Hepatocyte (in vitro differentiated cells): Measurements from ENCODE around the gene NXN. TPM values are rescaled to one million over a fixed set of nuclear protein-coding genes. Genes with fewer than 3 reads are reported as not detected.

Experiments
- DNase-seq: peaks from one replicate; pipeline ENCODE4 v3.0.0-alpha.2; 2016; ENCODE audit warnings: low spot score
- H2AFZ ChIP-seq: fragments of 200-600 bp; sonication (generic); 2 replicates; pipeline ENCODE4 v1.6.0; 2016; ENCODE audit warnings: antibody characterized with exemption, mild to moderate bottlenecking
- H3K27ac ChIP-seq: fragments of 200-600 bp; sonication (generic); 2 replicates; pipeline ENCODE4 v1.5.1; 2016; ENCODE audit warnings: mild to moderate bottlenecking
- H3K27me3 ChIP-seq: fragments of 200-600 bp; sonication (generic); 2 replicates; pipeline ENCODE4 v1.6.1; 2016
- H3K36me3 ChIP-seq: fragments of 200-600 bp; sonication (generic); replicated peaks from 2 replicates; pipeline ENCODE4 v1.5.1; 2016; ENCODE audit warnings: low read depth; ENCODE audit not compliant: insufficient read depth
- H3K4me1 ChIP-seq: fragments of 200-600 bp; sonication (generic); 2 replicates; pipeline ENCODE4 v1.5.1; 2016; ENCODE audit warnings: mild to moderate bottlenecking, moderate library complexity; ENCODE audit not compliant: insufficient read depth
- H3K4me2 ChIP-seq: fragments of 200-600 bp; sonication (generic); 2 replicates; pipeline ENCODE4 v1.6.0; 2016
- H3K4me3 ChIP-seq: fragments of 200-600 bp; sonication (generic); 2 replicates; pipeline ENCODE4 v1.5.1; 2016; ENCODE audit warnings: mild to moderate bottlenecking
- H3K79me2 ChIP-seq: fragments of 200-600 bp; sonication (generic); 2 replicates; pipeline ENCODE4 v1.6.0; 2017; ENCODE audit warnings: mild to moderate bottlenecking
- H3K9me2 ChIP-seq: fragments of 200-600 bp; sonication (generic); replicated peaks from 2 replicates; pipeline ENCODE4 v1.6.0; 2017; ENCODE audit warnings: mild to moderate bottlenecking; ENCODE audit not compliant: insufficient read depth
- H3K9me3 ChIP-seq: fragments of 200-600 bp; sonication (generic); 2 replicates; pipeline ENCODE4 v1.5.1; 2016; ENCODE audit warnings: low read depth, mild to moderate bottlenecking
- H4K20me1 ChIP-seq: fragments of 200-600 bp; sonication (generic); 2 replicates; pipeline ENCODE4 v1.6.0; 2016; ENCODE audit warnings: mild to moderate bottlenecking; ENCODE audit not compliant: insufficient read depth, poor library complexity, severe bottlenecking
- CTCF ChIP-seq: fragments of 200-600 bp; sonication (generic); IDR thresholded peaks from 2 replicates; pipeline ENCODE4 v1.5.1; 2016; ENCODE audit warnings: antibody characterized with exemption, mild to moderate bottlenecking; ENCODE audit not compliant: poor library complexity
- EZH2 ChIP-seq: fragments of 200-600 bp; sonication (generic); IDR thresholded peaks from 2 replicates; pipeline ENCODE4 v1.6.1; 2016; ENCODE audit warnings: antibody characterized with exemption, mild to moderate bottlenecking, borderline replicate concordance
- EZH2phosphoT487 ChIP-seq: fragments of 200-600 bp; sonication (generic); IDR thresholded peaks from one replicate; pipeline ENCODE4 v1.6.1; 2018; ENCODE audit warnings: antibody characterized with exemption, mild to moderate bottlenecking, low read depth, moderate library complexity; ENCODE audit not compliant: unreplicated experiment, severe bottlenecking
- WGBS: methylation state at CpG from one replicate; pipeline ENCODE4 v1.1.6; 2016; ENCODE audit warnings: low lambda C conversion rate; ENCODE audit errors: missing lambda C conversion rate; 5-methylcytosine and 5-hydroxymethylcytosine counted together
- polyA plus RNA-seq: library from polyadenylated mRNA; unstranded; fragments of >200 nt; fragmentation: Nextera tagmentation; extraction: Ambion mirVana; gene quantifications from 2 replicates; pipeline ENCODE4 v1.2.1, GENCODE V29; 2016
- total RNA-seq: library from RNA; depleted of rRNA; stranded (reverse); fragments of >200 nt; gene quantifications from 2 replicates; pipeline ENCODE4 v1.2.3, GENCODE V29; 2014

NXN gene
- total and polyA plus RNA-seq, 2 experiments from 2014 or later = 55.0 to 74.1 TPM

DNA sequence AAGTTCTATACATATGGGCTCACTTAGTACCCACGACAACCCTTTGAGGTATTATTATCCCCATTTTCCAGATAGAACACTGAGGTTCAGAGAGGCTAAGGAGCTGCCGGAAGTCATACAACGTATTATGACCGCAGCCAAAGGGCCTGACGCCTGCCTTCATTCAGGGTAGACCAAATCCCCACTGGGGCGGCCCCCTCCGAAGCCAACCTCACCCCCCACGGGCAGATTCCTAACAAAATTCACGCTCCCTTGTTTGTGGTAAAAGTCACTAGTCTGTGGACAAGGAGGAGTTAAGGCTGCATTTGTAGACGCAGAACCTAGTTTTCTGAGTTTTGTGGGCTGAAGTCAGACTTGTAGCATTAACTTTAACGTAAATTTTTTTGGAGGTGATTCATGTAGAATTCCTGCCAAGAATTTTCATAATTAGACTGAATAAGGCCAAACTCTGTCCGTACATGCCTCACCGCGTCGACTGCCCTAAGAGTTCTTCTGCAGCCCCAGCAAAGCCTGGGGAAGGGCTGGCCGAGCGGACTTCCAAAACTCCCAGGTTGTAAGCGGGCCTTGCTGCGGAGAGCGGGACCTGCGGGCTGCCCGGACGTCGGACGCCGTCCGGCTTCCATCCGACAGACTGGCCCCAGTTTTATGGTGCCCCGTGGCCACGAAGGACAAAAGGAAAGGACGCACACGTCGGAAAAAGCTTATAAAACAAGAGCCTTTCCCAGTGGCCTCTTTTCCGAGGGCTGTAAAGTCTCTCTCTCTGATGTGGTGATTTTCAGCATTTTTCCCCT is 75.7 kb downstream of the NXN start:
- peak; percentile 33 for DNase-seq
- no peaks in the 10 kb centered on the region for H3K27me3 ChIP-seq
- peak overlapping the region; percentile 48 for H3K4me2 ChIP-seq
- 66% methylated on average over 34 of the region's 34 CpGs for WGBS
- peak overlapping the region; percentile 77 for H3K27ac ChIP-seq
- no peaks in the 10 kb centered on the region for H3K36me3 ChIP-seq
- H3K79me2 ChIP-seq = peaks cover 96% of the 10 kb centered on the region
- no peak overlapping the region for H2AFZ ChIP-seq
- H3K9me2 ChIP-seq = no peaks in the 10 kb centered on the region
- no peak overlapping the region for H3K4me3 ChIP-seq
- no peaks in the 10 kb centered on the region for H3K9me3 ChIP-seq
- peaks cover 4% of the 10 kb centered on the region for H4K20me1 ChIP-seq
- TF ChIP-seq EZH2phosphoT487 (no peak), CTCF (no peak), EZH2 (no peak)
- peaks cover 24% of the 10 kb centered on the region for H3K4me1 ChIP-seq

DNA sequence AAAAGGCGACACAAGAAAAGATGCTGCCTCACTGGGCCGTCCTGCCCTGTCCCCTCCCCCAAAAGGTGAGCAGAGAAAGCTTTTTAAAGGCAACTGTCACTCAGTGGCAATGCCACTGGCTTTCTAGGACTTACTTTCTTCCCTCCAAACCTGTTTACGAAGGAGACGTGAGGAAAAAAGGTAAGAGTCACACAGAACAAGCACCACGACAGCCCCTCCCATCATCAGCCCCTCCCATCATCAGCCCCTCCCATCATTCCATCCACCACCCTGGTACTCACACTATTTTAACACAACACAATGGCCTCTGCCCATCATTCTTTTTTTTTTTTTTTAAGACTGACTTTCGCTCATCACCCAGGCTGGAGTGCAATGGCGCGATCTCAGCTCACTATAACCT is 77.1 kb downstream of the NXN start:
- Histone ChIP-seq H3K4me1 (peaks cover 24% of the 10 kb centered on the region), H2AFZ (no peak overlapping the region), H3K27me3 (no peaks in the 10 kb centered on the region), H3K27ac (no peak overlapping the region), H3K4me2 (no peak overlapping the region), H3K36me3 (no peaks in the 10 kb centered on the region), H4K20me1 (peaks cover 4% of the 10 kb centered on the region), H3K79me2 (peaks cover 97% of the 10 kb centered on the region), H3K4me3 (no peak overlapping the region), H3K9me3 (no peaks in the 10 kb centered on the region), H3K9me2 (no peaks in the 10 kb centered on the region)
- 93% methylated on average over 8 of the region's 8 CpGs for WGBS
- no peak for DNase-seq
- TF ChIP-seq CTCF = no peak
- TF ChIP-seq EZH2phosphoT487 = no peak
- no peak for TF ChIP-seq EZH2

- Histone ChIP-seq H3K79me2 (peaks cover 97% of the 10 kb centered on the region), H3K9me2 (no peaks in the 10 kb centered on the region), H3K4me1 (peaks cover 24% of the 10 kb centered on the region), H4K20me1 (peaks cover 4% of the 10 kb centered on the region), H3K4me3 (no peak overlapping the region), H3K36me3 (no peaks in the 10 kb centered on the region), H2AFZ (no peak overlapping the region), H3K4me2 (no peak overlapping the region), H3K27ac (peak overlapping the region; percentile 66), H3K27me3 (no peaks in the 10 kb centered on the region), H3K9me3 (no peaks in the 10 kb centered on the region)
- WGBS = 93% methylated on average over 21 of the region's 21 CpGs
- no peak for TF ChIP-seq EZH2
- no peak for TF ChIP-seq EZH2phosphoT487
- TF ChIP-seq CTCF = no peak
- no peak for DNase-seq
Measured at GRCh38 chr17:901964-902363, 77.6 kb downstream of the NXN start.
